OCI-LY1 (cell line): ENCODE data around the gene POLR1E.
"Not testable (repeated sequence)": the region's sequence is repeated elsewhere in the genome, so short reads cannot be mapped to it uniquely, and the experiment has no call there.

ENCODE experiments used
- H2AFZ ChIP-seq: fragments of 200-600 bp; sonication (generic), shearing (Covaris generic); 2 replicates; pipeline ENCODE4 v1.6.0; 2014; ENCODE audit warnings: antibody characterized with exemption, mild to moderate bottlenecking, low read length
- H3F3A ChIP-seq: fragments of 200-600 bp; sonication (generic), shearing (Covaris generic); 2 replicates; pipeline ENCODE4 v1.6.0; 2014; ENCODE audit warnings: mild to moderate bottlenecking, antibody characterized with exemption, low read length, moderate library complexity; ENCODE audit not compliant: insufficient read depth
- H3K27ac ChIP-seq: fragments of 200-600 bp; sonication (generic); 2 replicates; pipeline ENCODE4 v1.5.1; 2014; ENCODE audit warnings: low read length, mixed run types, mild to moderate bottlenecking, low read depth; ENCODE audit not compliant: poor library complexity, severe bottlenecking
- H3K27me3 ChIP-seq: fragments of 200-600 bp; sonication (generic); 2 replicates; pipeline ENCODE4 v1.6.0; 2014; ENCODE audit warnings: antibody characterized with exemption, mild to moderate bottlenecking, low read length, moderate library complexity; ENCODE audit not compliant: insufficient read depth
- H3K36me3 ChIP-seq: fragments of 200-600 bp; sonication (generic); 2 replicates; pipeline ENCODE4 v1.6.1; 2014; ENCODE audit warnings: mild to moderate bottlenecking, antibody characterized with exemption, low read length, moderate library complexity, mixed read lengths; ENCODE audit not compliant: insufficient read depth
- H3K4me1 ChIP-seq: fragments of 200-600 bp; sonication (generic); 2 replicates; pipeline ENCODE4 v1.5.1; 2014; ENCODE audit warnings: mild to moderate bottlenecking, low read length, moderate library complexity; ENCODE audit not compliant: insufficient read depth, severe bottlenecking
- H3K4me2 ChIP-seq: fragments of 200-600 bp; sonication (generic), shearing (Covaris generic); 2 replicates; pipeline ENCODE4 v1.6.1; 2014; ENCODE audit warnings: low read length
- H3K4me3 ChIP-seq: fragments of 200-600 bp; sonication (generic); 2 replicates; pipeline ENCODE4 v1.5.1; 2014; ENCODE audit warnings: low read length, low read depth, mild to moderate bottlenecking, mixed read lengths; ENCODE audit not compliant: poor library complexity, severe bottlenecking
- H3K79me2 ChIP-seq: fragments of 200-600 bp; shearing (Covaris generic); 2 replicates; pipeline ENCODE4 v1.6.1; 2016; ENCODE audit warnings: mixed run types, low read length, mixed read lengths; ENCODE audit not compliant: insufficient read depth
- H3K9ac ChIP-seq: fragments of 200-600 bp; sonication (generic), shearing (Covaris generic); 2 replicates; pipeline ENCODE4 v1.6.1; 2014; ENCODE audit warnings: mild to moderate bottlenecking, low read length, mixed read lengths
- H3K9me2 ChIP-seq: fragments of 200-600 bp; sonication (generic), shearing (Covaris generic); 2 replicates; pipeline ENCODE4 v1.6.1; 2014; ENCODE audit warnings: low read depth, mild to moderate bottlenecking, low read length, mixed read lengths
- H3K9me3 ChIP-seq: fragments of 200-600 bp; shearing (Covaris generic); 2 replicates; pipeline ENCODE4 v1.6.1; 2014; ENCODE audit warnings: low read length, mixed read lengths
- H4K20me1 ChIP-seq: fragments of 200-600 bp; sonication (generic), shearing (Covaris generic); 2 replicates; pipeline ENCODE4 v1.6.0; 2016; ENCODE audit warnings: mild to moderate bottlenecking, low read length; ENCODE audit not compliant: insufficient read depth
- EZH2 ChIP-seq: fragments of 200-600 bp; sonication (generic), shearing (Covaris generic); IDR thresholded peaks from 2 replicates; pipeline ENCODE4 v1.8.0; 2017; ENCODE audit warnings: borderline replicate concordance, mixed run types, mild to moderate bottlenecking, antibody characterized with exemption, low read length, moderate library complexity, mixed read lengths
- TF ChIP-seq, protein P1 (sequence below): fragments of 200-600 bp; sonication (generic), shearing (Covaris generic); IDR thresholded peaks from 2 replicates; pipeline ENCODE4 v1.5.1; 2017; ENCODE audit warnings: mild to moderate bottlenecking, antibody characterized with exemption, low read length, moderate library complexity, mixed read lengths

POLR1E gene

DNA sequence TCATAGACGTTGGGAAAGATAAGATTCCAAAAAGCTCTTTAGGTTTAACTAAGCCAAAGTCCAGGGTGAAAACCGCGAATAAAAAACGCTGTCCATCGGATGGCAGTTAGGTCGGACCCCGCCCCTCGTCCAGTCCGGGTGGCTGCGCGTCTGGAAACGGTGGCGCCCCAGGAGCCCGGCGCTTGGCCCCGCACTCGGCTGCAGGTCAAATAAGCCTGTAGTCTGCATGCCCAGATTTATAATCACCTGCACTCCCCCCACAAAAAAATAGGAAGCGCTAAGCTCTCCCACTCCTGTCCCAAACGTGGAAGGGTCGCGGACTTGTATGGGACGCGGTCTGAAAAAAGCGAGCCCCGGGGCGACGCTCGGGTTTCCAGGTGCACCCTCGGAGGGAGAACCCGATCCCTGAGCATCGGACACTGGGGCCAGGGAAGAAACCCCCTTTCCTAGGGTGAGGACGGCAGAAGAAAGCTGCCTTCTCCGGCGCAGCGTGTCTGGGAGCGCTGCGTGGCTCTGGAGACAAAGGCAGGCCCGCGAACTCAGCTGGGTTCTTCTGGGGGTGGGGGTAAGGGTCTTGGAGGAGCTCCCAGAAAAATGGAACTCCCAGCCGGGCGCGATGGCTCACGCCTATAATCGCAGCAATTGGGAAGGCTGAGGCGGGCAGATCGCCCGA is 19.6 kb upstream of the POLR1E start:
- peaks cover 41% of the 10 kb centered on the region for H3K4me1 ChIP-seq
- H3K79me2 ChIP-seq: peaks cover 34% of the 10 kb centered on the region
- H3K27me3 ChIP-seq: no peaks in the 10 kb centered on the region
- H3K4me2 ChIP-seq: peak overlapping the region; percentile 95
- no peaks in the 10 kb centered on the region for H3K9me2 ChIP-seq
- no peaks in the 10 kb centered on the region for H3K36me3 ChIP-seq
- no peak for TF ChIP-seq EZH2
- TF ChIP-seq, protein P1, sequence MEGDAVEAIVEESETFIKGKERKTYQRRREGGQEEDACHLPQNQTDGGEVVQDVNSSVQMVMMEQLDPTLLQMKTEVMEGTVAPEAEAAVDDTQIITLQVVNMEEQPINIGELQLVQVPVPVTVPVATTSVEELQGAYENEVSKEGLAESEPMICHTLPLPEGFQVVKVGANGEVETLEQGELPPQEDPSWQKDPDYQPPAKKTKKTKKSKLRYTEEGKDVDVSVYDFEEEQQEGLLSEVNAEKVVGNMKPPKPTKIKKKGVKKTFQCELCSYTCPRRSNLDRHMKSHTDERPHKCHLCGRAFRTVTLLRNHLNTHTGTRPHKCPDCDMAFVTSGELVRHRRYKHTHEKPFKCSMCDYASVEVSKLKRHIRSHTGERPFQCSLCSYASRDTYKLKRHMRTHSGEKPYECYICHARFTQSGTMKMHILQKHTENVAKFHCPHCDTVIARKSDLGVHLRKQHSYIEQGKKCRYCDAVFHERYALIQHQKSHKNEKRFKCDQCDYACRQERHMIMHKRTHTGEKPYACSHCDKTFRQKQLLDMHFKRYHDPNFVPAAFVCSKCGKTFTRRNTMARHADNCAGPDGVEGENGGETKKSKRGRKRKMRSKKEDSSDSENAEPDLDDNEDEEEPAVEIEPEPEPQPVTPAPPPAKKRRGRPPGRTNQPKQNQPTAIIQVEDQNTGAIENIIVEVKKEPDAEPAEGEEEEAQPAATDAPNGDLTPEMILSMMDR: no peak
- H2AFZ ChIP-seq: 0 out of 2 replicates have a peak overlapping the region, but pooled peaks have one; percentile 2
- H3K9me3 ChIP-seq: no peaks in the 10 kb centered on the region
- peak overlapping the region; percentile 85 for H3K9ac ChIP-seq
- peak overlapping the region; percentile 86 for H3K4me3 ChIP-seq
- H3F3A ChIP-seq: no peaks in the 10 kb centered on the region
- H4K20me1 ChIP-seq: no peaks in the 10 kb centered on the region
- H3K27ac ChIP-seq: peak overlapping the region; percentile 90

DNA sequence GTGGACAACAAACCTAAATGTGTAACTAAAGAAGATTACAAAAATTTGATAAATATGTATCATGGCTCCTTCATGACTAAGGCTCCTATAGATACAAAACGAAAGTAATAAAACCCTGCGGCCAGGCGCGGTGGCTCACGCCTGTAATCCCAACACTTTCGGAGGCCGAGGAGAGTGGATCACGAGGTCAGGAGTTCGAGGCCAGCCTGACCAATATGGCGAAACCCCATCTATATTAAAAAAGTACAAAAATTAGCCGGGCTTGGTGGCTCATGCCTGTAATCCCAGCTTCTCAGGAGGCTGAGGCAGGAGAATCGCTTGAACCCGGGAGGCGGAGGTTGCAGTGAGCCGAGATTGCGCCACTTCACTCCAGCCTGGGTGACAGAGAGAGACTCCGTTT is 18.2 kb upstream of the POLR1E start:
- H3K36me3 ChIP-seq, H3K4me2 ChIP-seq, H3K27ac ChIP-seq, H4K20me1 ChIP-seq, H3F3A ChIP-seq, H3K9me2 ChIP-seq, H3K4me3 ChIP-seq, H2AFZ ChIP-seq, H3K9ac ChIP-seq, H3K27me3 ChIP-seq, H3K9me3 ChIP-seq: not testable (repeated sequence)
- Histone ChIP-seq H3K4me1 (peaks cover 36% of the 10 kb centered on the region), H3K79me2 (peaks cover 21% of the 10 kb centered on the region)

DNA sequence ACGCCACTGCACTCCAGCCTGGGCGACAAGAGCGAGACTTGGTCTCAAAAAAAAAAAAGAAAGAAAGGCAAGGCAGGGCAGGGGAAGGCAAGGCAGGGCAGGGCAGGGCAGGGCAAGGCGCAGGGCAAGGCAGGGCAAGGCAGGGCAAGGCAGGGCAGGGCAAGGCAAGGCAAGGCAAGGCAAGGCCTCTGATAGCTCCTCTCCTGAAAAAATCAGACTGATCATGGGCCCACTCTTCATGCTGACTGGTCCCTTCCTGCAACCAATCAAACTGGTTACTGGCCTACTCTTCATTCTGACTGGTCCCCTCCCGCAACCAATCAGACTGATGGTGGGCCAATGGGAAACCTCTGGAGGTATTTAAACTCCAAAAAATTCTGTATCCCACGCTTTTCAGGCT is 17.1 kb upstream of the POLR1E start:
- no peak overlapping the region for H3K4me2 ChIP-seq
- H3K4me3 ChIP-seq: no peak overlapping the region
- no peak overlapping the region for H2AFZ ChIP-seq
- TF ChIP-seq, protein P1: no peak
- TF ChIP-seq EZH2: no peak
- no peaks in the 10 kb centered on the region for H4K20me1 ChIP-seq
- H3K9me3 ChIP-seq: peaks cover 3% of the 10 kb centered on the region; the same call in 1 of the 2 replicates
- no peaks in the 10 kb centered on the region for H3K27me3 ChIP-seq
- H3K27ac ChIP-seq: no peak overlapping the region
- H3K9ac ChIP-seq: no peak overlapping the region
- H3K79me2 ChIP-seq: peaks cover 10% of the 10 kb centered on the region
- peaks cover 26% of the 10 kb centered on the region for H3K4me1 ChIP-seq
- no peaks in the 10 kb centered on the region for H3K36me3 ChIP-seq
- H3K9me2 ChIP-seq: no peaks in the 10 kb centered on the region
- no peaks in the 10 kb centered on the region for H3F3A ChIP-seq
